ENCODE measurements around the gene WNT9B. TPM values are rescaled to one million over a fixed set of nuclear protein-coding genes. Genes with fewer than 3 reads are reported as not detected.

The WNT9B gene
- total RNA-seq, 3 donors from 2014 or later, result 2.0 to 2.4 TPM; not detected in 1

DNA sequence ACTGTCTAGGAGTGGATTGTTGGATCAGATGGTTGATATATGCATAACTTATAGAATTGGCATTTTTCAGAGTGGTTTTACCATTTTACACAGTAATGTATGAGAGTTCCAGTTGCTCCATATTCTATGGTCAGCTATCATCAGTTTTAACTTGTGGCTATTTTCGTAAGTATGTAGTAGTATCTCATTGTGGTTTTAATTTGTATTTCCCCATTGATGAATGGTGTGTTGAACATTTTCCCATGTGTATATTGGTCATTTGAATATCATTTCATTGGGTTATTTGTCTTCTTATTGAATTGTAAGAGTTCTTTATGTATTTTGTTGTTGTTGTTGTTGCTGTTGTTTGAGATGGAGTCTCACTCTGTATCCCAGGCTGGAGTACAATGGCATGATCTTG lies 6.2 kb downstream of the WNT9B start:
- Histone ChIP-seq H3K9me3 (no peaks in the 10 kb centered on the region), H3K4me1 (no peaks in the 10 kb centered on the region), H3K4me3 (no peak overlapping the region), H3K27me3 (peaks cover 0 to 5% of the 10 kb centered on the region in 2 donors), H3K27ac (no peak overlapping the region), H3K36me3 (no peaks in the 10 kb centered on the region)
- no peak for TF ChIP-seq POLR2A (IDR thresholded peaks at IDR 0.05)
- TF ChIP-seq, protein P1, sequence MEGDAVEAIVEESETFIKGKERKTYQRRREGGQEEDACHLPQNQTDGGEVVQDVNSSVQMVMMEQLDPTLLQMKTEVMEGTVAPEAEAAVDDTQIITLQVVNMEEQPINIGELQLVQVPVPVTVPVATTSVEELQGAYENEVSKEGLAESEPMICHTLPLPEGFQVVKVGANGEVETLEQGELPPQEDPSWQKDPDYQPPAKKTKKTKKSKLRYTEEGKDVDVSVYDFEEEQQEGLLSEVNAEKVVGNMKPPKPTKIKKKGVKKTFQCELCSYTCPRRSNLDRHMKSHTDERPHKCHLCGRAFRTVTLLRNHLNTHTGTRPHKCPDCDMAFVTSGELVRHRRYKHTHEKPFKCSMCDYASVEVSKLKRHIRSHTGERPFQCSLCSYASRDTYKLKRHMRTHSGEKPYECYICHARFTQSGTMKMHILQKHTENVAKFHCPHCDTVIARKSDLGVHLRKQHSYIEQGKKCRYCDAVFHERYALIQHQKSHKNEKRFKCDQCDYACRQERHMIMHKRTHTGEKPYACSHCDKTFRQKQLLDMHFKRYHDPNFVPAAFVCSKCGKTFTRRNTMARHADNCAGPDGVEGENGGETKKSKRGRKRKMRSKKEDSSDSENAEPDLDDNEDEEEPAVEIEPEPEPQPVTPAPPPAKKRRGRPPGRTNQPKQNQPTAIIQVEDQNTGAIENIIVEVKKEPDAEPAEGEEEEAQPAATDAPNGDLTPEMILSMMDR (IDR thresholded peaks at IDR 0.05), result no peak
- TF ChIP-seq POLR2AphosphoS5 (IDR thresholded peaks at IDR 0.05), result no peak
- intact Hi-C loops (cut with DNase I; ENCODE audit: low total_unique reads), result loop anchor here (5.0 kb wide), 1 partner anchor 405 kb away; no protein-coding TSS in a partner anchor
- no peak for DNase-seq (ENCODE audit: low spot score in 2 of 2)

DNA sequence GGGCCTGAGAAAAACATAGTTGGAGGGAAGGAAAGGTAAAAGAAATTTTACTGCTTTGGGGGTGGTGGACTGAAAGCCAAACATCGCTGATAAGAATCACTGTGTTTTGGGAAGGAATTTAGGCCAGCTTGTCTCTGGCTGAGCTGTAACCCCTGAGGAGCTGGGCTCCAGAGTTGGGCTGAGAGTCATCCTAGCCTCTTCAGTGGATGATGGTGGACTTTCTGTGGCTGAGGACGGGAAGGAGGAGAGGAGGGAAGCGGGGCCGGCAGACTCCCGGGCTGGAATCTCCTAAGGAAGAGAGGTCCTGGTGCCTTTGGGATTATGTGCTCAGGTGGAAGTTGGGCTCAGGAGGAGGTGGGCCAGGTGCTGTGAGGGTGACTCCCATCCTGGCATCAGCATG lies 8.6 kb downstream of the WNT9B start:
- intact Hi-C loops (cut with DNase I; ENCODE audit: low total_unique reads), result loop anchor here (5.0 kb wide), 1 partner anchor 402 kb away; no protein-coding TSS in a partner anchor
- no peak for TF ChIP-seq POLR2AphosphoS5 (IDR thresholded peaks at IDR 0.05)
- TF ChIP-seq, protein P1 (IDR thresholded peaks at IDR 0.05), result no peak
- TF ChIP-seq POLR2A (IDR thresholded peaks at IDR 0.05), result no peak
- Histone ChIP-seq H3K4me1 (no peaks in the 10 kb centered on the region), H3K36me3 (no peaks in the 10 kb centered on the region), H3K27me3 (peaks cover 0 to 5% of the 10 kb centered on the region in 2 donors), H3K4me3 (no peak overlapping the region), H3K27ac (no peak overlapping the region), H3K9me3 (no peaks in the 10 kb centered on the region)
- no peak for DNase-seq (ENCODE audit: low spot score in 2 of 2)

GRCh38 chr17:46862949-46863348 lies 11.6 kb downstream of the WNT9B start:
- H3K27me3 ChIP-seq, result peaks cover 0 to 5% of the 10 kb centered on the region in 2 donors
- H3K4me1 ChIP-seq, result no peaks in the 10 kb centered on the region
- intact Hi-C loops (cut with DNase I; ENCODE audit: low total_unique reads), result no loop called here
- TF ChIP-seq, protein P1 (IDR thresholded peaks at IDR 0.05), result no peak
- TF ChIP-seq POLR2A (IDR thresholded peaks at IDR 0.05), result no peak
- H3K4me3 ChIP-seq, result no peak overlapping the region
- H3K27ac ChIP-seq, result no peak overlapping the region
- DNase-seq (ENCODE audit: low spot score in 2 of 2), result no peak
- H3K9me3 ChIP-seq, result no peaks in the 10 kb centered on the region
- no peaks in the 10 kb centered on the region for H3K36me3 ChIP-seq

GRCh38 chr17:46863383-46864121 lies 12.2 kb downstream of the WNT9B start:
- Histone ChIP-seq H3K36me3 (no peaks in the 10 kb centered on the region), H3K9me3 (no peaks in the 10 kb centered on the region), H3K27me3 (peaks cover 0 to 5% of the 10 kb centered on the region in 2 donors), H3K4me3 (no peak overlapping the region), H3K27ac (no peak overlapping the region), H3K4me1 (no peaks in the 10 kb centered on the region)
- DNase-seq (ENCODE audit: low spot score in 2 of 2), result no peak
- no peak for TF ChIP-seq POLR2AphosphoS5 (IDR thresholded peaks at IDR 0.05)
- TF ChIP-seq, protein P1 (IDR thresholded peaks at IDR 0.05), result no peak
- TF ChIP-seq POLR2A (IDR thresholded peaks at IDR 0.05), result no peak
- intact Hi-C loops (cut with DNase I; ENCODE audit: low total_unique reads), result no loop called here

GRCh38 chr17:46865100-46865499 lies 13.7 kb downstream of the WNT9B start:
- Histone ChIP-seq H3K27ac (no peak overlapping the region), H3K27me3 (peaks cover 0 to 5% of the 10 kb centered on the region in 2 donors), H3K4me1 (no peaks in the 10 kb centered on the region), H3K36me3 (no peaks in the 10 kb centered on the region), H3K9me3 (no peaks in the 10 kb centered on the region), H3K4me3 (no peak overlapping the region)
- no peak for DNase-seq (ENCODE audit: low spot score in 2 of 2)
- TF ChIP-seq, protein P1 (IDR thresholded peaks at IDR 0.05), result no peak
- no peak for TF ChIP-seq POLR2A (IDR thresholded peaks at IDR 0.05)
- no peak for TF ChIP-seq POLR2AphosphoS5 (IDR thresholded peaks at IDR 0.05)
- intact Hi-C loops (cut with DNase I; ENCODE audit: low total_unique reads), result no loop called here
